CD4-positive, alpha-beta T cell treated with Interleukin-21 for 1 hour (primary cell): ENCODE results near the gene DMAC2.
"Not testable (repeated sequence)": the region's sequence is repeated elsewhere in the genome, so short reads cannot be mapped to it uniquely, and the experiment has no call there.

Experiments
- DNase-seq: peaks from one replicate; pipeline ENCODE4 v3.0.0-alpha.2; 2020

DMAC2 gene

DNA sequence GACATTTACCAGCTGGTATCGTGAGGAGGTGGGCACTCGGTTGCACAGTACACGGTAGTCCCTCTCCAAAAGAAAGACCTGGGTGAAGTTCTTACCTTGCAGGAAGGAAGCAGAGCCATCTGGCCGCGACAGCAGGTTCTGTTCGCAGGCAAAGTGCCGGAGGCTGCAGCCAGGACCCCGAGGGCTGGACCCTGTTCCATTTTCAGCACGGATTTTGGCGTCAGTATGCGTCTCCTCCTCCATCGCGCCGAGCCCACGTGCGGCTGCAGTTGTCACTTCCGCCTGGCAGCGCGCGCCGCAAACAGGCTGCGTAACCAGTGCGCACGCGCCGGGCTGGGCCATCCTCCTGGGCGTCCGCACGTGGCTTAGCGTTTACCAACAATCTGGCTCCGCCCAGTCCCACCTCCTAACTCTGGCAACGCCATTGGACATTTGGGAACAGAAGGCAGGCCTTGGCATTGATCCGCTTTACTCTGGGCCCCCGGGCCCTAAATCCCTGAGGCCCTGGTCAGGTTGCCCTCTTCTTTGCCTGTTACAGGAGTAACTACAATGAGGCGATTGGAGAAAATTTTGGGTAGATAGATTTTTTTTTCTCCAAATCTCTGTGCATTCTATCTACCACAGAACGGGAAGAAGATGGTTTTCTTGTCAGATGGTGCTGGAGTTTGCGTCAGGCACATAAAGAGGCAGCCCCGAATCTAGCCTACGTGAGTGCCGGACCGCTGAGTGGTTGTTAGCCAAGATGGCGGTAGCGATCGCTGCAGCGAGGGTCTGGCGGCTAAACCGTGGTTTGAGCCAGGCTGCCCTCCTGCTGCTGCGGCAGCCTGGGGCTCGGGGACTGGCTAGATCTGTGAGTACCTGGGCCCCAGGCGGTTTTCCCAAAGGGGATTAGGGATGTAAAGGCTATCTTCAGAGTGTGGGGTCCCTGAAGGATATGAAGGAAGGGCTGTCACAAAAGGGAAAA, 42.3 kb downstream of the DMAC2 start, which contains the start of the genes BCKDHA and EXOSC5:
Gene BCKDHA, plus strand, starts transcription at position 733 of the 964 bp plus-strand sequence. Its CDS starts 10 bp downstream, at position 743.
Gene EXOSC5, minus strand, starts transcription at position 274 of the 964 bp plus-strand sequence. Its CDS starts 31 bp downstream, at position 243.
- peak; percentile 100 for DNase-seq

DNA sequence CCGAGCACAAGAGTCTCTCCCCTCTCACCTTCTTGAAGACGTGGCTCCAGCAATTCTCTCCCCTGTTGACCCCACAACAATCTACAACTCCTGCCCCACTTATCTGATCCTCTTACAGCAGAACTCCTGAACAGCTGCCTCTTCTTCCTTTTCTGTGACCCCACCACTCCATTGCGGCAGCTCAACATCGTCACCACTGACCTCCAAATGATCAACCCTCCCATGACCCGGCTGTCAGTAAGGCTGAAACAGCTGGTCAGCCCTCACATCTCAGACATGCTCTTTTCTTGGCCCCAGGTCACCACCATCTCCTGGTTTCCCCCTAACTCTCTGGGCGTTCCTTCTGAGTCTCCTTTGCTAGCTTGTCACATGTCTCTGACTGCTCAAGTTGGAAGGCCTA, 44.4 kb downstream of the DMAC2 start:
- DNase-seq: no peak

DNA sequence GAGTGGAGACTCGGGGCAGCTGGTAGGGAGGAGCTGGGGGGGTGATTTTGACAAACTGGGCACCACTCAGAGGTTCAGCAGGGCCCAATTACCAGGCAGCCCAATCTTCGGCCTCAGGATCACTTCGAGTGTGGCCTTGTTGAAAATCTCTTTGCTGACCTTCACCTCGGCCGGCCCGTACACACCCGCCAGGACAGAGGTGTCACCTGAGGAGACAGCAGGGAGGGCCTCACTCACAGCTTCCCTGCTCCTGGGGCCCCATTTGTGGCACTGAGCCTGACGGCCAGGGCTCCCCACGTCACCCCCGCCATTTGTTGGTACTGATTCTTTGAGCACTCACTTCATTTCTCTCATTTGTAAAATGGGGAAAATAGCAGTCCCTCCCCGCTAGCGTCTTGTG, 46.9 kb downstream of the DMAC2 start:
- DNase-seq: no peak

DNA sequence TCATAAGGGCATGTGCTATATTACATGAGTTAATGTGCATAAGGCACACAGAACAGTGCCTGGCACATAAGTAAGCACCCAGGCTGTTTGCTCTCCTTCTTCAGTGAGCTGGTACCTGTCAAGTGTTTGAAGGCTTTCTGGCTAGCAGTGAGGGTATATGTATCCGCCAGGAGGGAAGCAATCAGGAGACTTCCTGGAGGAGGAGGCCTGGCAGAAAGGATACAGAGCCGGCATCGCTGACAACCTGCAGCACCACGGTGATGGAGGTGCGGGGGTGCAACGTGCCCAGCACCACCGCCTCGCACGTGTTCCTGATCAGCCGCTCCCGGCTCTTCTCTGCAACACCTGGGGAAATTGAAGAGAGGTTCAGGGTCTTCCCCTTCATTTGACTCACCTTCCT, 48.1 kb downstream of the DMAC2 start:
- no peak for DNase-seq

DNA sequence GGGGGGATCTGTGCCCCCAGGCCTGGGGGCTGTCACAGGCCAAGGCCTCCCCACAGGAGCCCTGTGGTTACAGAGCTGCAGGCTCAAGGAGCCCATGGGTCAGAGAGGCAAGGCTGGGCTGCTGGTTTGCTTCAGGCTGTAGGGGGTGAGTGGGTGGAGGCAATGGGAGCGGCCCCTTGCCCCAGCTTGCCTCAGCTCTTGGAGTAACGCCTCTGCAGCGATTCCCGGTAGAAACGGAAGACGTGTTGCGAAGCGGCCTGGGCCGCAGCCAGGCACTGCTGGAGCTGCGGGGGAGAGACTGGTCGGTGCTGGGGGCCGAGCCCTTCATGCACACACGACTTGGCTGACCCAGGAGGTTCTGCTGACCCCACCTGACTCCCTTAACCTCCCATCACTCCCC, 53.3 kb downstream of the DMAC2 start:
- no peak for DNase-seq

DNA sequence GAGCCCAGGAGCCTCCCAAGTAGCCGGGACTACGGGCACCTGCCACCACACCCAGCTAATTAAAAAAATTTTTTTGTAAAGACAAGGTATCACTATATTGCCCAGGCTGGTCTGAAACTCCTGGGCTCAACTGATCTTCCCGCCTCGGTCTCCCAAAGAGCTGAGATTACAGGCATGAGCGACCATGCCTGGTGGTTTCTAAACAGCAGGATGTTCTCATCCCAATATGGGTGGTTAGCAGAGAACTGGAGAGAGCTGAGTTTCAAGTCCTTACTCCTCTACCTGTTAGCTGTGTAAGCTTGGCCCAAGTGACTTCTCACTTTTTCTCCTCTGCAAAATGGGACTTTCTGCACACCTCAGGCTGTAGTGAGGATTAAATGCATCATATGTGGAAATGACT, 55.4 kb downstream of the DMAC2 start:
- no peak for DNase-seq

DNA sequence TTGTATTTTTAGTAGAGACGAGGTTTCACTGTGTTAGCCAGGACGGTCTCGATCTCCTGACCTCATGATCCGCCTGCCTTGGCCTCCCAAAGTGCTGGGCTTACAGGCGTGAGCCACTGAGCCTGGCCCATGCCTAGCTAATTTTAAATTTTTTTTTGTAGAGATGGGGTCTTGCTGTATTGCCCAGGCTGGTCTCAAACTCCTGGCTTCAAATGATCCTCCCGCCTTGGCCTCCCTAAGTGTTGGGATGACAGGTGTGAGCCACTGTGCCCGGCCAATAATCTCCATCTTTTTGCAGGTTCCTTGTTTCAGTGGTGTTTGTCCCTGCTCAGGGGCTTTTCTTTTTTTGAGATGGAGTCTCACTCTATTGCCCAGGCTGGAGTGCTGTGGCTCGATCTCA, 58.2 kb downstream of the DMAC2 start:
- not testable (repeated sequence) for DNase-seq
